NT2/D1 (cell line): ENCODE results near the gene FAF1.

Source experiments
- YY1 ChIP-seq: IDR thresholded peaks from 2 replicates; pipeline ENCODE4 v1.6.1; 2011; ENCODE audit not compliant: insufficient read length, insufficient read depth
- ZNF274 ChIP-seq: IDR thresholded peaks from 2 replicates; pipeline ENCODE4 v1.6.1; 2011; ENCODE audit warnings: mild to moderate bottlenecking, low read depth, low read length

- TF ChIP-seq ZNF274 (no peak), YY1 (no peak)
These were observed 256.8 kb downstream of the FAF1 start for GRCh38 chr1:50703240-50703639.
